Lower leg skin (tissue), 3 donors: ENCODE measurements around the gene CPXM1.

Experiments
- CTCF ChIP-seq, 3 donors: fragments of 450-650 bp; IDR thresholded peaks; one replicate each; pipeline ENCODE4 v1.5.1; 2016; ENCODE audit warnings: antibody characterized with exemption in 3 of 3, mild to moderate bottlenecking in 3 of 3, moderate library complexity in 2 of 3
- POLR2A ChIP-seq, 2 donors: fragments of 450-650 bp; IDR thresholded peaks; one replicate each; pipeline ENCODE4 v1.6.1; 2016 to 2017; ENCODE audit warnings: antibody characterized with exemption in 2 of 2, mild to moderate bottlenecking in 1 of 2, moderate library complexity in 1 of 2

- TF ChIP-seq CTCF (IDR thresholded peaks at IDR 0.05) (no peak), POLR2A (IDR thresholded peaks at IDR 0.05) (no peak)
Measured at GRCh38 chr20:2846698-2847097, 46.3 kb upstream of the CPXM1 start.
